Measurements from ENCODE around the gene LAMA3. TPM values are rescaled to one million over a fixed set of nuclear protein-coding genes. Genes with fewer than 3 reads are reported as not detected.

LAMA3 gene
- total and polyA plus RNA-seq, 2 of the 13 experiments (the other 11 are each of a cell fraction or from before 2014, with no cell fraction given): 0.45 to 2.2 TPM

DNA sequence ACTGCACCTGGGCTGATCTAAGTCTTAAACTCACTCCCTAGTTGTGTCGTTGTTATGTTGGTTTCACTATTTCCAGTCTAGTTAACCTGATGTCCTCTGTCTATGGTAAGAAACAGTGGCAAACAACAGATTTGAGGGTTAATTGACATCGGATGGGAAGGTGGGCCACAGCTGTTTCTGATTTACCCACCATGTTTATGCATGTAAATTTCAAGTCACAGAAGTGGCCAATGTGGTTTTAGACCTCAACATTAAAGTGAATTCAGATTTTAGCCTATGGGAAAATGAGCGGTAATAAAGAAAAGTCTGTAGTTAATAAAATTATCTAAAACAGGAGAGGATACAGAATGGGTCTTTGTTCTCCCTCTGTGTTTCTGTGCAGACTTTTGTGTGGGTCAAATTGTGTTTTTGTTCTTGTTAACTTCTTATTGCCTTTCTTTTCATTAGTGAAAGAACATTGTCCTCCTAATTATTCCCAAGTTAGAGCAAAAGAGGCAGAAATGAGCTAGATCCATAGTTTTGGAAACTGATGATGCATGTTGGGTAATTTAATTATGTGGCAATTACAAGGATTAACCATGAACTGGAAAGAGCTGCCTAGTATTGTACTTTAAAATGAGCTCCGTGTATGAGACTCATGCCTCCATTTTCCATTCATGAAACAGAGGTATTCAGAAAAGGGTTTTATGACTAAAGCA is 83.2 kb downstream of the LAMA3 start:
- H3K36me3 ChIP-seq (replicated peaks in 1 of 2; ENCODE audit: control insufficient read depth in 1 of 2, insufficient read depth in 2 of 2, low read length in 2 of 2): no peaks in the 10 kb centered on the region
- H3K9me3 ChIP-seq (ENCODE audit: low read length): no peaks in the 10 kb centered on the region
- H3K27ac ChIP-seq (ENCODE audit: extremely low read length, insufficient read depth, low read length): no peak overlapping the region
- POLR2A ChIA-PET: no interaction called here
- CTCF ChIA-PET (ENCODE audit: low intra/inter-chr PET ratio, low total read pairs): no interaction called here
- no peaks in the 10 kb centered on the region for H3K4me1 ChIP-seq (ENCODE audit: insufficient read depth, low read length)
- intact Hi-C loops (cut with micrococcal nuclease; ENCODE audit: unreplicated experiment) (loop anchor here (10.0 kb wide), 1 partner anchor 148 kb away; no protein-coding TSS in a partner anchor), in situ Hi-C loops (cut with HindIII; ENCODE audit: extremely low pct_ligation_motif_present, low pct_unique_long_range_greater_than_20kb) (no loop called here)
- TF ChIP-seq, protein P1, sequence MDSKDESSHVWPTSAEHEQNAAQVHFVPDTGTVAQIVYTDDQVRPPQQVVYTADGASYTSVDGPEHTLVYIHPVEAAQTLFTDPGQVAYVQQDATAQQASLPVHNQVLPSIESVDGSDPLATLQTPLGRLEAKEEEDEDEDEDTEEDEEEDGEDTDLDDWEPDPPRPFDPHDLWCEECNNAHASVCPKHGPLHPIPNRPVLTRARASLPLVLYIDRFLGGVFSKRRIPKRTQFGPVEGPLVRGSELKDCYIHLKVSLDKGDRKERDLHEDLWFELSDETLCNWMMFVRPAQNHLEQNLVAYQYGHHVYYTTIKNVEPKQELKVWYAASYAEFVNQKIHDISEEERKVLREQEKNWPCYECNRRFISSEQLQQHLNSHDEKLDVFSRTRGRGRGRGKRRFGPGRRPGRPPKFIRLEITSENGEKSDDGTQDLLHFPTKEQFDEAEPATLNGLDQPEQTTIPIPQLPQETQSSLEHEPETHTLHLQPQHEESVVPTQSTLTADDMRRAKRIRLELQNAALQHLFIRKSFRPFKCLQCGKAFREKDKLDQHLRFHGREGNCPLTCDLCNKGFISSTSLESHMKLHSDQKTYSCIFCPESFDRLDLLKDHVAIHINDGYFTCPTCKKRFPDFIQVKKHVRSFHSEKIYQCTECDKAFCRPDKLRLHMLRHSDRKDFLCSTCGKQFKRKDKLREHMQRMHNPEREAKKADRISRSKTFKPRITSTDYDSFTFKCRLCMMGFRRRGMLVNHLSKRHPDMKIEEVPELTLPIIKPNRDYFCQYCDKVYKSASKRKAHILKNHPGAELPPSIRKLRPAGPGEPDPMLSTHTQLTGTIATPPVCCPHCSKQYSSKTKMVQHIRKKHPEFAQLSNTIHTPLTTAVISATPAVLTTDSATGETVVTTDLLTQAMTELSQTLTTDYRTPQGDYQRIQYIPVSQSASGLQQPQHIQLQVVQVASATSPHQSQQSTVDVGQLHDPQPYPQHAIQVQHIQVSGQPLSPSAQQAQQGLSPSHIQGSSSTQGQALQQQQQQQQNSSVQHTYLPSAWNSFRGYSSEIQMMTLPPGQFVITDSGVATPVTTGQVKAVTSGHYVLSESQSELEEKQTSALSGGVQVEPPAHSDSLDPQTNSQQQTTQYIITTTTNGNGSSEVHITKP (CRISPR knock-in tag; IDR thresholded peaks at IDR 0.05; ENCODE audit: low read depth): no peak
- TF ChIP-seq, protein P2, sequence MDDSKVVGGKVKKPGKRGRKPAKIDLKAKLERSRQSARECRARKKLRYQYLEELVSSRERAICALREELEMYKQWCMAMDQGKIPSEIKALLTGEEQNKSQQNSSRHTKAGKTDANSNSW (CRISPR knock-in tag; IDR thresholded peaks at IDR 0.05; ENCODE audit: borderline replicate concordance): no peak
- TF ChIP-seq DPF2 (CRISPR knock-in tag; IDR thresholded peaks at IDR 0.05; ENCODE audit: borderline replicate concordance, low read depth) (no peak), MEIS2 (CRISPR knock-in tag; IDR thresholded peaks at IDR 0.05) (no peak), JUN (CRISPR knock-in tag; IDR thresholded peaks at IDR 0.05) (no peak), ELF4 (CRISPR knock-in tag; IDR thresholded peaks at IDR 0.05; ENCODE audit: borderline replicate concordance) (no peak)
- no TSS peak for BruUV-seq (replicated peaks)
- peaks cover 0 to 5% of the 10 kb centered on the region in 2 experiments; a peak in 1 of 5 replicates for H3K27me3 ChIP-seq (ENCODE audit: control insufficient read depth in 1 of 2, insufficient read depth in 2 of 2, low read length in 2 of 2)
- H3K79me2 ChIP-seq (ENCODE audit: insufficient read depth, low read length): no peaks in the 10 kb centered on the region
- no peak for ATAC-seq
- H3K9ac ChIP-seq (ENCODE audit: insufficient read depth, low read depth, low read length): no peak overlapping the region
- H2AFZ ChIP-seq (ENCODE audit: low read length): no peak overlapping the region
- no peak for DNase-seq (ENCODE audit: low spot score)
- FAIRE-seq: no peak
- no peak overlapping the region for H3K4me3 ChIP-seq (replicated peaks in 1 of 3; ENCODE audit: insufficient read depth in 1 of 3, low read depth in 2 of 3, low read length in 3 of 3)
- no peaks in the 10 kb centered on the region for H4K20me1 ChIP-seq (ENCODE audit: insufficient read depth, low read length)
- WGBS (ENCODE audit: low lambda C conversion rate): 47% methylated on average over 4 of the region's 4 CpGs
- no peak overlapping the region for H3K4me2 ChIP-seq (ENCODE audit: low read depth, low read length)
